M059J (cell line): ENCODE data around the gene IGF1R. TPM values are rescaled to one million over a fixed set of nuclear protein-coding genes. Genes with fewer than 3 reads are reported as not detected.
A peak's percentile ranks its signal among the peaks of the same experiment; 100 is the strongest.

ENCODE experiments used
- DNase-seq: peaks from one replicate; pipeline ENCODE4 v3.0.0-alpha.2; 2012; ENCODE audit warnings: low read depth
- total RNA-seq: library from RNA; depleted of rRNA; stranded (reverse); fragments of >200 nt; shearing (Covaris generic); gene quantifications from 2 replicates; pipeline ENCODE4 v1.2.3, GENCODE V29; 2014

Gene IGF1R
- total RNA-seq, 1 experiment from 2014 or later: 8.1 TPM

DNA sequence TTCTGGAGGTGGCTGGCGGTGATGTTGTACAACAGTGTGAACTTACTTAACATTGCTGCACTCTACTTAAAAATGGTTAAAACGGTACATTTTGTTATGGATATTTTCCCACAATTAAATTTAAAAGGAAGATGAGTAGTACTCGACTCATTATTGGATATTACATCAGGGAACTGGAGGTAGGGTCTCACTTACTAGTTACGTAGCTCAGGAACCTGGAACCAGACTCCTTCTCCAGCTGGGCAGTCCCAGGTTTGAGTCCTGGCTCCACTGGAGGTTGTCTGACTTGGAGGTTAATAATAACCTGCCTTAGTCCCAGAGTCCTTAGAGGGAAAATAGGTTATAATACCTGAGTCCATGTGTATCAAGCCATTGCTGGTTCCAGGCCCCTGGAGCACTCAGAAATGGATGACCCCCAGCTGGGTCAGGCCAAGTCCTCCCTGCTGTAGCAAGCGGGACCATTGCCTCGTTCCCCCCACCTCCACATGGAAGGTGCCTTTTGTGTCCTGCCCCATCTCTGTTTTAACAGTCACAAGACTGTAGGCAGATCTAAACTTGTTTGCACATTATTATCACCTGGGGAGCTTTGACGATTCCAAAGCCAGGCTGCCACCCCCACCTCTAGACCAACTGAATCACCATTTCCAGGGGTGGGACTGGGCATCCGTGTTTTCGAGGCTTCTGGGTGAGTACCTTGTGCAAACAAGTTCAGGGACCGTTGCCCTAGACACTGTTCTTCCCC lies 126.6 kb downstream of the IGF1R start:
- no peak for DNase-seq

DNA sequence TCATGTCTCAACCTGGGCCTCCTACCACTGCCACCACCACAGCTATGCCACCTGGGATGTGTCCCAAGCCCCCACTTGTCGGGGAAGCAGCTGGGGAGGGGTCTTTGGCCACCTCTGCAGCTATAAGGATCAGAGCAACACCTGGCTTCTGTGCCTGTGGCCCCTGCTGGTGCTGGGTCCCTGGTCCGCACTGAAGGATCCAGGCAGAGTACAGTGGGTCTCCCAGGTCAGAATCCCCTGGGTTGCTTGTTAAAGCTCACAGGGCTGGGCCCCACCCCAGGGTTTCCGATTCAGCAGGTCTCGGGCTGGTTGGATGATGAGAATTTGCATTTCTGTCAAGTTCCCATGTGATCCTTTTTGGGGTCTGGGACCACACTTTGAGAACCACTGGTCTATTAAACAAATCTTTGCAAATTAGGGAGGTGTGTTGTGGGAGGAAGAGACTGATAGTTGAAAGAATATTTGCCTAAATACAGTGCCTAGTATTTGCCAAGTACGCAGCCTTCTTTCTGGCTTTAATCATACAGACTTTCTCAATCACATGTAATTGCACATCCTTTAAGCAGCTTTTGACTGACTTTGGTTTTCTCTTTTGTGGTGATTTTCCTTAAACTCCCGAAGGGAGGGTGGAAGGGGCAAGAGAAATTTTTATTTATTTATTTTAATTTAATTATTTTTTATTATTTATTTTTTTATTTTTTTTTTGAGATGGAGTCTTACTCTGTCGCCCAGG lies 127.3 kb downstream of the IGF1R start:
- DNase-seq: no peak

DNA sequence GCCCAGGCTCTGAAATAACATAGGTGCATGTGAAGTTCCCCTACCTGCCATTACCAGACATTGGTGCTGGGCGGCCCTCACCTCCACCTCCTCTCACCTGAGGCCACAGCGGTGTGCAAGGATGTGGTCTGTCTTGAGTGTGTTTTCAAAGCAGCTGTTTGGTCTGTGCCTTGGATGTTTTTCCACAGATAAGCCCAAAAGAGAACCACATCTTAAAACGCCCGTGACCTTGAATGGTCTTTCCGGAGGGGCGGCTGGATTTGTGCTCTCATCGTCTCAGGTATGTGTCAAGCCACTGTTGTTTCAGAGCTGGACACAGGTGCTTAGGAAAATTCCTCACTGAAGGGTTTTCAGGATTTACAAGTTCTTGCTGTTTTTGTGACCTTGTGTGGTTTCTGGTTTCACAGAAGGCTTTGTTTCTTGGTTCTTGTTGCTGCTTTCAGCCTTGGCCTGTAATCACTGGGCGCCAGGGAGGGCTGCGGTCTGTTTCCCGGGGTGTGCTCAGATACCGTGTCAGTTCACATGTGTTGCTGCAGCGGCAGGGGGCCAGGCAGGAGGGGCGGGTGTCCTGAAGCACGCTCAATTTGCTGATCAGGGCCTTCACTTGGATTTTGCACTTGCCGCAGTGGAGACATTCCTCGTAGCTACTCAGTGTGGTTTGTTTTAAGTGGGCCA lies 128.4 kb downstream of the IGF1R start:
- no peak for DNase-seq

DNA sequence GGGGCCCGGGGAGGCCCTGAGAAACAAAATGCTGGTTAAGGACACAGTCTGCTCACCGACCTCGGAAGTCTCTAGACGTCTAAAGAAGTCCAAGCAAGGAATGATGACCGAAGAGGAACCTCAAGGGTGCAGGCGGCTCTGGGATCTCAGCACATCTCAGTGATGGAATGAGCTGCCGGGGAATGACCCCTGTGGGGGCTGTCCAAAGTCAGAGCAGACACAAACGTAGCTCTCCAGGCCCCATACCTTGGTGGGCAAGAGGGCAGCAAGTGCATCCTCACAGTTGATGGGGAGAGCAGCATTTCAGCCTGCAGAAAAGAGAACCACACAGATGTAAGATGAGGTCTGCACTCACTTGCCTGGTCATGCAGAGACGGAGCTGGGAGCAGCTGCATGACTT lies 129.1 kb downstream of the IGF1R start:
- no peak for DNase-seq

DNA sequence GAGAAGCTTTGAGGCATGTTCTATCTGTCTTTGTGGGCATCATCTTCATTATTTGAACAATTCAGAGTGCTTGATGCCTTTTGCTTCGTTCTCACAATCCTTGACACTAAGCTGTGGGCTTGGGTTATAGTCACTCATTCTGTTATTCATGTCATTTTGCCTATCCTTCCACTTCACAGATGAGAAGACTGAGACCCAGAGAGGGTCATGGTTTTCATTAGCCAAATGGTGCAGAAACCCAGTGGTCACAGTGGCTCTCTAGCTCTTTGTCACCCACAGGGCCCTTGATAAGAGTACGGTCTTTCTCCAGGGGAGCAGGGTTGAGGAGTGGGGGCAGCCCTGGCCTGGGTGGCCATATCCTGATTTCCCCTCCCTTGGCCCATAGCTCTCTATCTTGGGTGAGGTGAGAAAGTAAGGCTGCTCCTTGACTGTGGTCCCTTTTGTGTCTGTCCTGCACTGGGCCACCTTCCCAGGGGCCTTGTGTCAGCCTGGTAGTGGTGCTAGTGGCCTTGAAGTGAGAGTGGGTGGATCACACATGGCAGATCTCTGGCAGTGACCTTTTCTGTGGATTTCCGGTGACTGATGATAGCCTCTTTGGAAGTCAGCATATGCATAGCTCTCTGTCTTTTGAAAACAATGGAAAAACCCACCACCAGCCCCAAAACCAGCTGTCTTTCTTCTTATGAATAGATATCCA lies 130.1 kb downstream of the IGF1R start:
- DNase-seq: no peak

DNA sequence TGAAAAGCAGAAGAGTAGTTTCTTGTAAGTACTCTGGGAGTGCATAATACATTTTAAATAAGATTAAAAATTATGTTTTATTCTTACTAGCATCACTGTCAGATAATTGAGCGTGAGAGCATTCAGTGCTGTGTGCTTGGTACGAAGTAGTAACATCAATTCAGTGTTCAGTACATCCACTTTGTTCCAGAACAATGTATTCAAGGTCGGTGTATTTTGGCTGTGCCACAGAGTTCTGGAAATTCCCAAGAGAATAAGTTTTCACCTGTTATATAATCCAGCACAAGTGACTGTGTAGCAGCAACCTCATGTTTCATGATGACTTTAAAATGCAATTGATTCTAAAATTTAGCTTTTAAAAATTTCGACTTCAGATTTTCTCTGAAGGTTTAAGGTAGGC lies 130.6 kb downstream of the IGF1R start:
- DNase-seq: no peak

DNA sequence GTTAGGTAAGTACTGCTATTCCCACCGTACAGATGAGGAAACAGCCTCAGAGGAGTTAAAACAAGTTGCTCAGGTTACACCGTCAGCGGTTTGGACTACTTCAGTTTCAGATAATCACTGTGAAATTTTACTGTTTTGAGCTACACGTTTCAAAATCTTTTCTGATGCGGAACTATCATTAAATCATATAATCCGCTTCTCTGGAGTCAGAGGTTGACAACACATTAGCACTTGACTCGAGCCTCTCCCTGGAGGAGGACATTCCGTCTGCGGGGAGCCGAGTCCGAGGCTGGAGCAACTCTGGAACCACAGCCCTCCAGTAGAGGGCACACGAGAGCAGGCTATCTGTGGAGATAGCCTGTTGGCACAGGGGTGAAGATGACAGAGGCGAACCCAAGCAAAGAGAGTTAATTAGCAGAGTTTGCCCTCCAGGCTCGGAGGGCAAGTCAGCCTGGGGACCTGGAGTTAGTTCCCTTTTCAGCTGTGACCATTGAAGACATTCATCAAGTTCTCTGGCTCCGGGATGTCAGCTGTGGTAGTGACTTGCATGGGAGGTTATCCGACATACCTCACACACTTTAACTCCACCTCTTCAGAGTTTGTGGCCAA lies 131.2 kb downstream of the IGF1R start:
- peak; percentile 80 for DNase-seq

DNA sequence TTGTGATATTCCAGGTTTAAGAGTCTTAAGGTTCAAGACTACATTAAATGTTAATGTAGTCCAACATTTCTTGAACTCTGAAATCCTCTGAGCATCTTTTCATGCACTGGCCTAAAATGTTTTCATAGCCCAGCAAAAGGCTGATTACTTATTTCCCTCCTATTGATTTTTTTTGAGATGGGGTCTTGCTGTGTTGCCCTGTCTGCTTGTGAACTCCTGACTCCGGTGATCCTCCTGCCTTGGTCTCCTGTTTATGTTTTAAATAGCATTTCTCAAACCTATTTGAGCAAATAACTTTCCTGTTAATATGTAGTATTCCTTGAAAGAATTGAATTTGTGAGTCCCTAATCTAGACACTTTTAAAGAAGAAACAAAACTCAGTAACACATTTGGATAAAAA lies 133.5 kb downstream of the IGF1R start:
- no peak for DNase-seq

DNA sequence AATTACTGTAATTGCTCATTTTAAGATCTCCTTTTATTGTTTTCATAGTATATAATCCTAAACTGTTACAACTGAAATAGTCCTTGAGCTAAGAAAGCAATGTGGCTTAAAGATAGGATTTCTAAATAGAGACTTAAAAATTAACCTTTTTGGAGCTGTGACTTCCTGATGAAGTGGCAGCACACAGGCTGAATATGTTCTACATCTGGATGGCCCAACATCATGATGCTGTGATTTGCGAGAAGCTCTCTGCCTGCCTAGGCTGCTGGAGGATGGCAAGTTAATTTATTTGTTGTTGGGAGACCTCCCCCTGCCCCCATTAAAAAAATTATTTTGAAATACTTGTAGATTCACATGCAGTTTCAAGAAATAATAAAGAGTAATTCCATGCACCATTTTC lies 134.5 kb downstream of the IGF1R start:
- no peak for DNase-seq

DNA sequence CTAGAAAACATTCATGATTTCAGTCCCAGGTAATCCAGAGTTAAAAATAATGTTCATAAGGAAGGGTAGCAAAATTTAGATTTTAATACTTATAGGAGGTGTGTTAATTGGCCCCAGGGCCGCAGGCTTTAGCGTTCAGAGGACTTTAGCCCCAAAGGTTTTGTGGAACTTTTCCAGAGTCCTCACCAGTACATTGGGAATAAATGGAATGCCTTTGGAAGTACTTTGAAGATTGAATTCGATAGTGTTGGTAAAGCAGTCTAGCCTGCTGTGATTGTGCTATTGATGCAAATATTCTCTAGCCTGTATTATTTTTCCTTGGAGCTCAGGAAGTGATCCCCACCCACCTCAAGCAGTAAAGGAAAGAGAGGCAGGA lies 137.1 kb downstream of the IGF1R start:
- DNase-seq: no peak

DNA sequence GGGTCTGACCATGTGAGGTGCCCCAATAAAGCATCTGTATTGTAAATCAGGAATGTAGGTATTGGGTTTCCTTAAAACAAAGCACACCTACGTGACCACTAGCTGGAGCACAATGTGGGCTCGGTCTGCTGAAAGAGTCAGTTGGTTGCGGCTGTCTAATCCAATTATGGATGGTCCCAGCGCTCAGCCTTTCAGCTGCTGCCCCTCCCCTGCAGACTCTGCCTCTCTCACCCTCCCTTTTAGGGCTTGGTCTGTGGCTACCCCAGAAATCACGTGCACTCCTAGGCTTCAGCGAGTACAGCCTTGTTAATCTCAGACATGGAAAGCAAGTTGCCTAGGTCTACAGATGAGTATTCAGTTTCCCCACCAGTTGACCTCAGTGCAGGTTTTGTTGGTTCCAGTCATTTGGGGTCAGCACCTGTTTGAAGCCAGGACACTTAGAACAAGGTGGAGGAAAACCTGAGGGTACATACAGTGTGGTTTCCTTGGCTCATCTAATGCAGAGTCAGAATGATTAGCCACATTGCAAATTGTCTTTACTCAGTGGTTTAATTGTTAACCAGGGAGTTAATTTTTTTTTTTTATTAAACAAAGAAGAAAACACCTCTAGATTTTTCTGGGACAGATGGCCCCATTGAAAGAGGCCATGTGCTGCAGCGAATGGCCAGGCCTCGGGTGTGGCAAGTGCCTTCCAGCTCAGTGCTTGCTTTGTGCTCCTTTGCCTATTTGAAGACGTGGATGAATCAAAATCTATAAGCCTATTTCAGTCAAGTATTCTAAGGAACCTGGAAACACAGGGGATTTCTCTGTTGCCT lies 137.7 kb downstream of the IGF1R start:
- no peak for DNase-seq

DNA sequence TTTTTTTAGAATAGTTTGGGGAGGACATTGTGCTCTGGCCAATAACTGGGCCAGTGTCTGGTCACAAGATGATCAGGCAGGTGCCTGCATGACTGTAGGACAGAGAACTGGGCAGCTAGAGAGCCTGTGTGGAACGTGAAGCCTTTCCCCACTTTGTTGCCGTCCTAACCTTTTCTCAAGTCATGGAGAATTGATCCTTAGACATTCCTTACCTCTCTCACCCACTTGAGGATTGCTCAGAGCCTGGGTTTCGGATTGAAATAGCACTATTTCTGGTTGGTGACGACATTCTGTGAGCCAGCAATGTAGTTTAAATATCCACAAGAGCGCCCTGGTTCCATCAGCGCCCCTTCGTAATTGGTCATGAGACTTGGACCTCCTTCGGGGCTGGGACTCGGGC lies 138.4 kb downstream of the IGF1R start:
- DNase-seq: no peak

DNA sequence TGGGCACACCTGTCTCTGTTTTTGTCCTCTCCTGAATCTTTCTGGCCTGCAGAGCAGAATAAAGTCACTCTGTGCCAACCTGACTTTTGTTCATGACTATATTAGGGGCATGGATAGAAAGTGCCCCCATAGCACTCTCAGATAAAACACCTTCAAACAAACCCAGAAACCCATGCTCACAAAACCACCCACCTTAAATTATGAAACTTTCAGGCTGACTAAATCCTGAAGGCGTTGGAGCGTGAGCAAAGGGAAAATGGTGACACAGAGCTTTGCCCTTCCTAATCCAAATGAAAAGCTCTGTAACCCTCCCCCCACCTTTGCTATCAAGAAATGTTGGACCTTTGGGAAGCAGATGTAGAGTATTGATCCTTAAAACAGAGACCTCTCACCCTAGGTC lies 138.9 kb downstream of the IGF1R start:
- no peak for DNase-seq

DNA sequence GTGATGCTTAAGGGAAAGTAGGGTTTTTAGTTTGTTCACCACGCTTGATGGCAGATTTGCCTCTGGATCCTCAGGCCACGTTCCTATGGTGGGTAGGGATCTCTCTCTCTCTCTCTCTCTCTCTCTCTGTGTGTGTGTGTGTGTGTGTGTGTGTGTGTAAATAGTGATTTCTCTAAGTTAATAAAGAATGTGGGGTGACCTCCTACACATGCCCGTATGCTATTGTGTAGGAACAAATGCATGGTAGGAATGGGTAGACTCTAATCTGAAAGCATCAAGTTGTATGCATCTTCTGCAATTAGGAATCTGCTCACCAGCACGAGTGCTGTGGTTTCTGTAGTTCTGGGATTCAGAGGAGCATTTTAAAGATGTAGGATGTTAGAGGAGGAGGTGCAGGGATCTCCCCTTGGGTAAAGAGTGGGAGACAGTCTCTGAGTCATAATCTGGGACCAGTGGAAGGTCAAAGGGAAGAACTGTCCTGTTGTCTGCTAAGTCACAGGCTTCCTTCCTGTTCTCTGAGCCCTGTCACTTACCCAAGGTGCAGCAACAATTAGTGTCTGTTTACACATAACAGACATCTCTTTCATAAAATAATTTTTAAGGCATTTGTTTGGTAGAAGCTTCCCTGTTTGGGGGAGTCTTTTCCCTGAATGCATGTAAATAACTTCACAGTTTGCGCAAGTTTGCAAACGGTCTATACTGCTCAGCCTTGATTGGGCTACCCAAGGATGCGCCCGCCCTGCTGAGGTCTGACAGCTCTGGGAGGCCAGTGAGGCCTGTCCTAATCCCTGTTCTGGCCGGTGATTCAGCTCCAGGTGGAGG lies 139.8 kb downstream of the IGF1R start:
- DNase-seq: no peak

DNA sequence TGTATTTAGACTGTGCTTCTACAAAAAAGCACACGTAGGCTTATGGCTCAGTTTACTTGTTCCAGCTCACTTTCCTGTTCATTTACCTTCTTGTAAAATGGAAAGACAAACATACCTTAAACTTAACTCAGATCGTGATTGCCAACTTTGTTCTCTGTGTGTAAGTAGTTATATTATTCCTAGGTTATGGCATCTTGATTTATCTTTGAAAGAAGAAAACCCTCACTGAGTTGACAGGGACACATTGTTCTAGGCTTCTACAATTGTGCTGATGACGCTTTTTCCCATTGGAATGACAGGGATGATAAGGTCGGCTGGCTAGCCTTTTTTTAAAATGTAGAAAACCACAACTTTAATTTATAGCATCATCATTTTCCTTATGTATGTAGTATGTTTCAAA lies 140.7 kb downstream of the IGF1R start:
- DNase-seq: no peak

DNA sequence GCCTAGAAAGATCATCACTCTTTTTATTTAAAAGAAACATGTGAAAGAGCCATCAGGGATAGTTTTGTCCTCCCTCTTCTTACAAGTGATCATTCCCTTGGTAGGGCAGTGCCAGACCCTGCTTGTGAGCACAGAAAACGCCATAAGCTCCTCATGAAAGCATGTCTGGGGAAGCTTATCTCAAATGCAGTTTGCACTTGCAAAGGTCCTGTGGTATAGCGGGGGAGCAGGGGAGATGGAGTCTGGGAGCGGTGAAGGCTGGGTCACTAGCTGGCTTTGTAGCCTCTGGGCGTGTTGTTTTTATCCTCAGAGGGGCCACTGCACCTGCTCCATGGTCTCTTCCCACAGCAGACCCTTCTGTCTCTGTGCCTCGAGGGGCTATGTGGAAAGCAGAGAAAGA lies 141.9 kb downstream of the IGF1R start:
- DNase-seq: no peak

DNA sequence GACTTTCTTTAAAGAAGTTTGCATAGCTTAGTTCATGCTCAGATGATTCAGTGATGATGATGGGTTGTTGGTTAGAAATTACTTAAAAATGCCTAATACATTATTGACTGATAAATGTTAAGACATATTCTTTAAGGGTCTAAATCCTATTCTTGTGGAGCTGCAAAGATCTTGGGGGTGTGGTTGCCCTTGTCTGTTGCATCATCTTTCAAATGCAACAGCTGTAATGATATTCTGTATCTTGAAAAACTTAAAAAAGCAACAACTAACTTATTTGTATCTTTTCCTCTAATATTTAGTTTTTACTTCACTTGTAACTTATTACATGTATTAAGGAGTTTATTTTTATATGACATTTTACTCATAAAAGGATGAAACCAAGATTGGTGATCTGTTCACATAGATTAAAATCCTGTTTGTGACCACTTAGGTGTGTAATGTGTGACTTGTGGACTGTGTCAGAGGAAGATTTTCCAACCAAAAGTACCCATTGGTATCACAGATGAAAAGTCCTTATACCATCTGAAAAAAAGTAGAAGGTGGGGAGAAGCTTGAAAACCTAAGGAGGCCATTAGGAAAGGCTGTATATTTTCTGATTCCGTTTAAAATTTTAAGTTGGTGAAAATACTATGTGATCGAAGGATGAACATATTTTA lies 142.8 kb downstream of the IGF1R start:
- DNase-seq: no peak

DNA sequence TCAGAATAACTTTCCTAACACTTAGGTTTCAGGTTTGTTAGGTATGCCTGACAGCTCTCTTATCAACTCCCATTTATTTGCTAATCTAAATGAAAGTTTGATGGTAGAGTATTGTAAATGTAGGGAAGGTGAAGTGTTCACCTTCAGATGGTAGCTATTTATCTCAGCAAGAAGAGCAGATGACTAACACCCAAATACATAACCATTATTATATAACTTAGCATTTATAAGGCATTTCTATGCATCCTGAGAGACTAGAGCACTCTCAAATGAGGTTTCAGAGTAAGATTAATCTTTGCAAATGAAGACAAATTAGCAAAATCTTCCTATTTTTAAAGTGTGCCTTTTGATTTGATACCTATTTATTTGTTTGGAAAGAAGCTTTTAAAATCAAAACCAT lies 143.8 kb downstream of the IGF1R start:
- no peak for DNase-seq

DNA sequence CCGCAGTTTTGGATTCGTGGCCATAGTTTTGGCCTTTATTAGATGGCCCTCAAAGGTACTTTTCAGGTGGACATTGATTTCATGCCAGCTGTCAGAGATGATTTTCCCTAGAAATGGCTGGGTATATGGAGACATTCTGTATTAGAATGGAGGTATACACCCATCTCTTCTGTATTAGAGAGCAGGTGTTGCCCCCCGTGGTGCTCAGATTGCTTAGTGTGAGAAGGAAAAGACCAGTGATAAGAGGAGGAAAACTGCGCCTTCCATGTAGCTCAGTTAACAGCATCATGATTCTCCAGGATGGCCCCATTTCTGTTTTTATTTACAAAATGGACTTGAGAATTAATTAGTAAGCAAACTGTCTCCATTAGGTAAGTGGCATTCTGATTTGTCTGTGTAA lies 145.9 kb downstream of the IGF1R start:
- DNase-seq: no peak

DNA sequence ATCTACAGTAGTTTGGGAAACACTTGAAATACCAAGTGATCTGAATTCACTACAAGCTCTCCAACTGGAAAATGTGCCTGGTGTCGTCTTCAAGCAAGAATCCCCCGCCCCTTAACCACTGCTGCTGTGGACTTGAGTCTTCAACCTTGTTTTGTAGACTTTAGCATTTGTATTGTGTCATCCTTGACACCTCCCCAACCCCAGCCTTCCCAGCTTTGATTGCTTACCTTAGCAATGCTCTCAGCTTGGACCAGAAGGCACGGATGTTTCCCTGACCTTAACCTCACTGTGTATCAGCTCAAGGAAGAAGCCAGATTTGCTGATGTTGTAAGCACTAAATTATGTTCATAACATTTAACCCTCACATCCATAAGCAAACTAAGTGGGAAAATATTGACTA lies 146.4 kb downstream of the IGF1R start:
- no peak for DNase-seq
